A549 (cell line): ENCODE results near the gene GAL3ST1. TPM values are rescaled to one million over a fixed set of nuclear protein-coding genes. Genes with fewer than 3 reads are reported as not detected.

Source experiments
- ATAC-seq, 2 experiments: fragments of 200-7000 bp in 1 of 2; fragments of >200 bp in 1 of 2; cut with Nextera tagmentation in 1 of 2; cut with Tn5 transposase in 1 of 2; 3 replicates each; pipeline versions ENCODE4 v1.8.0 to v1.9.1; 2018 to 2020; ENCODE audit warnings: mild to moderate bottlenecking in 1 of 2, moderate library complexity in 1 of 2
- CTCF ChIA-PET: fragments of 300-600 bp; sonication (Branson Sonifier 250); formaldehyde crosslinking; extraction: SDS; loops from one replicate; lab custom pipeline; 2021; ENCODE audit warnings: antibody characterized with exemption, inconsistent platforms; lab: Yijun Ruan, JAX
- POLR2A ChIA-PET: fragments of 350-600 bp; formaldehyde crosslinking; extraction: SDS; loops from one replicate; lab custom pipeline; 2021; ENCODE audit warnings: antibody characterized with exemption, inconsistent platforms; lab: Yijun Ruan, JAX
- DNase-seq, 2 experiments: peaks; one replicate each; pipeline versions ENCODE4 v3.0.0 to v3.0.0-alpha.2; 2011 to 2016; ENCODE audit warnings: low read depth in 1 of 2, low spot score in 1 of 2
- FAIRE-seq: peaks from 2 replicates; lab custom pipeline; 2011; peaks lifted over from hg19 to GRCh38; lab: Jason Lieb, UNC
- H3K27ac ChIP-seq, 2 experiments: fragments of >200 bp; sonication (Bioruptor Twin); formaldehyde crosslinking; 3 replicates each; pipeline ENCODE4 v1.5.1; 2016 to 2017
- H3K4me1 ChIP-seq: fragments of >200 bp; sonication (Bioruptor Twin); formaldehyde crosslinking; 3 replicates; pipeline ENCODE4 v1.6.1; 2016
- H3K4me2 ChIP-seq: fragments of >200 bp; sonication (Bioruptor Twin); formaldehyde crosslinking; 3 replicates; pipeline ENCODE4 v1.6.1; 2016
- H3K4me3 ChIP-seq: fragments of >200 bp; sonication (Bioruptor Twin); formaldehyde crosslinking; 3 replicates; pipeline ENCODE4 v1.5.1; 2016
- H3K9me3 ChIP-seq: fragments of >200 bp; sonication (Bioruptor Twin); formaldehyde crosslinking; 3 replicates; pipeline ENCODE4 v1.6.1; 2016
- BHLHE40 ChIP-seq: IDR thresholded peaks from 2 replicates; pipeline ENCODE4 v1.6.1; 2012; ENCODE audit warnings: low read depth, low read length, inconsistent platforms
- CEBPB ChIP-seq, 2 experiments: fragments of >200 bp in 1 of 2; sonication (Bioruptor Twin) in 1 of 2; formaldehyde crosslinking in 1 of 2; IDR thresholded peaks; 2 replicates each; pipeline ENCODE4 v1.6.1; 2012 to 2016
- CTCF ChIP-seq: fragments of >200 bp; sonication (Bioruptor Twin); formaldehyde crosslinking; IDR thresholded peaks from 3 replicates; pipeline ENCODE4 v1.5.1; 2016
- EHMT2 ChIP-seq: fragments of 200-600 bp; sonication (generic); IDR thresholded peaks from 2 replicates; pipeline ENCODE4 v1.6.1; 2016; ENCODE audit warnings: antibody characterized with exemption, low read depth, mild to moderate bottlenecking, moderate library complexity
- ESRRA ChIP-seq: fragments of 150-350 bp; IDR thresholded peaks from 2 replicates; pipeline ENCODE4 v1.6.1; 2014; ENCODE audit warnings: mild to moderate bottlenecking, low read length, borderline replicate concordance
- HDAC2 ChIP-seq: fragments of 200-600 bp; sonication (generic); IDR thresholded peaks from 2 replicates; pipeline ENCODE4 v1.6.1; 2016
- HEYL ChIP-seq: fragments of 250-450 bp; sonication (Bioruptor Pico); IDR thresholded peaks from 2 replicates; pipeline ENCODE4 v1.8.0; 2021; ENCODE audit warnings: mild to moderate bottlenecking, moderate library complexity
- HOXB5 ChIP-seq: fragments of 250-450 bp; sonication (Bioruptor Pico); IDR thresholded peaks from 2 replicates; pipeline ENCODE4 v1.5.0; 2020; ENCODE audit warnings: mild to moderate bottlenecking, moderate library complexity
- JUN ChIP-seq, 2 experiments: fragments of >200 bp; sonication (Bioruptor Twin); formaldehyde crosslinking; IDR thresholded peaks; 2 replicates in 1 of 2; 3 replicates in 1 of 2; pipeline ENCODE4 v1.6.1; 2016 to 2017
- KDM5A ChIP-seq: fragments of 200-600 bp; sonication (generic); IDR thresholded peaks from 2 replicates; pipeline ENCODE4 v1.6.1; 2016; ENCODE audit warnings: antibody characterized with exemption, mild to moderate bottlenecking
- MAZ ChIP-seq: fragments of 150-350 bp; IDR thresholded peaks from 2 replicates; pipeline ENCODE4 v1.6.1; 2014; ENCODE audit warnings: antibody characterized with exemption, low read depth, low read length, borderline replicate concordance
- NR3C1 ChIP-seq: fragments of >200 bp; sonication (Bioruptor Twin); formaldehyde crosslinking; IDR thresholded peaks from 3 replicates; pipeline ENCODE4 v1.6.1; 2017
- POLR2A ChIP-seq: IDR thresholded peaks from 2 replicates; pipeline ENCODE4 v1.6.1; 2012; ENCODE audit warnings: mild to moderate bottlenecking, low read length
- RAD21 ChIP-seq, 2 experiments: fragments of >200 bp in 1 of 2; sonication (Bioruptor Twin) in 1 of 2; formaldehyde crosslinking in 1 of 2; IDR thresholded peaks in 1 of 2; conservative IDR thresholded peaks in 1 of 2; 2 replicates in 1 of 2; 3 replicates in 1 of 2; pipeline ENCODE4 v1.6.1; 2012 to 2018; ENCODE audit warnings: inconsistent platforms in 1 of 2
- REST ChIP-seq: fragments of 200-600 bp; sonication (generic); IDR thresholded peaks from 2 replicates; pipeline ENCODE4 v1.6.1; 2016; ENCODE audit warnings: antibody characterized with exemption, mild to moderate bottlenecking, moderate library complexity
- SMC3 ChIP-seq: fragments of >200 bp; sonication (Bioruptor Twin); formaldehyde crosslinking; IDR thresholded peaks from 3 replicates; pipeline ENCODE4 v1.6.1; 2018; ENCODE audit warnings: inconsistent platforms
- SREBF2 ChIP-seq: fragments of 450-650 bp; IDR thresholded peaks from 2 replicates; pipeline ENCODE4 v1.6.1; 2014; ENCODE audit warnings: mild to moderate bottlenecking, moderate library complexity
- TFCP2L1 ChIP-seq: fragments of 250-450 bp; sonication (Bioruptor Pico); IDR thresholded peaks from 2 replicates; pipeline ENCODE4 v1.5.0; 2021; ENCODE audit warnings: mild to moderate bottlenecking
- TP53 ChIP-seq: fragments of 250-450 bp; sonication (Bioruptor Pico); IDR thresholded peaks from 2 replicates; pipeline ENCODE4 v1.5.0; 2021; ENCODE audit warnings: mild to moderate bottlenecking, moderate library complexity
- USF2 ChIP-seq: fragments of 450-650 bp; IDR thresholded peaks from 2 replicates; pipeline ENCODE4 v1.6.1; 2014; ENCODE audit warnings: antibody characterized with exemption
- ZFP36 ChIP-seq: fragments of 450-650 bp; IDR thresholded peaks from 2 replicates; pipeline ENCODE4 v1.6.1; 2014; ENCODE audit warnings: borderline replicate concordance; ENCODE audit not compliant: partially characterized antibody
- ZNF302 ChIP-seq: fragments of 250-450 bp; sonication (Bioruptor Pico); IDR thresholded peaks from 2 replicates; pipeline ENCODE4 v1.9.0; 2021; ENCODE audit warnings: inconsistent platforms, mild to moderate bottlenecking, moderate library complexity
- ZSCAN20 ChIP-seq: fragments of 250-450 bp; sonication (Bioruptor Pico); IDR thresholded peaks from 2 replicates; pipeline ENCODE4 v1.8.0; 2022; ENCODE audit warnings: mild to moderate bottlenecking, moderate library complexity
- WGBS: methylation state at CpG from one replicate; pipeline ENCODE4 v1.1.6; 2017; ENCODE audit errors: missing lambda C conversion rate; 5-methylcytosine and 5-hydroxymethylcytosine counted together
- polyA plus RNA-seq, 4 experiments: library from polyadenylated mRNA; depleted of rRNA in 3 of 4; stranded (reverse); fragments of >200 nt; fragmentation: RNase III in 1 of 4; extraction: RNeasy Plus Mini Kit Qiagen cat#74134 plus additional on column Dnase treatment in 1 of 4; gene quantifications; 2 replicates in 3 of 4; 3 replicates in 1 of 4; pipeline ENCODE4 v1.2.3, GENCODE V29; 2011 to 2017

Gene GAL3ST1
- polyA plus RNA-seq, 2 of the 4 experiments (the other 2 are of a cell fraction), result 8.7 to 14.0 TPM

GRCh38 chr22:30575859-30576258 is 1.4 kb upstream of the GAL3ST1 start:
- no peak for FAIRE-seq
- Histone ChIP-seq H3K27ac (no peak overlapping the region; a peak in 1 of 6 replicates), H3K4me2 (no peak overlapping the region), H3K4me1 (peaks cover 37% of the 10 kb centered on the region)
- no peak for DNase-seq
- no peak for ATAC-seq
- ChIA-PET POLR2A (no interaction called here), CTCF (interaction anchor here (0.6 kb wide), 1 partner anchor 15 kb away, joined by 4 read pairs; no protein-coding TSS in a partner anchor)
- TF ChIP-seq TFCP2L1 (no peak), KDM5A (no peak), REST (no peak), EHMT2 (no peak), ZFP36 (no peak), SMC3 (no peak)
- TF ChIP-seq, all 56 proteins: peak for 0
- H3K9me3 ChIP-seq, result no peaks in the 10 kb centered on the region
- H3K4me3 ChIP-seq, result no peak overlapping the region
- WGBS, result 97% methylated on average over 7 of the region's 15 CpGs

- Histone ChIP-seq H3K4me3 (peak overlapping the region; percentile 56; the same call in 1 of the 3 replicates), H3K4me2 (peak overlapping the region; percentile 99), H3K27ac (peak overlapping the region; percentile 98; a peak in 5 of 6 replicates), H3K4me1 (peaks cover 38% of the 10 kb centered on the region), H3K9me3 (no peaks in the 10 kb centered on the region)
- no peak for FAIRE-seq
- DNase-seq, result no peak
- no peak for TF ChIP-seq ESRRA
- TF ChIP-seq NR3C1, result no peak
- no peak for TF ChIP-seq POLR2A
- TF ChIP-seq MAZ, result no peak
- no peak for TF ChIP-seq JUN (IDR thresholded peaks at IDR 0.05)
- TF ChIP-seq TP53, result no peak
- TF ChIP-seq CEBPB (IDR thresholded peaks at IDR 0.05), result no peak
- TF ChIP-seq SREBF2, result no peak
- TF ChIP-seq USF2, result no peak
- TF ChIP-seq ZNF302 (CRISPR knock-in tag), result no peak
- TF ChIP-seq EHMT2, result no peak
- TF ChIP-seq BHLHE40, result no peak
- TF ChIP-seq HDAC2, result no peak
- no peak for TF ChIP-seq CTCF
- TF ChIP-seq REST, result no peak
- no peak for TF ChIP-seq RAD21 (conservative IDR thresholded peaks at IDR 0.05 in 1 of 2, IDR thresholded peaks at IDR 0.05 in 1 of 2)
- TF ChIP-seq HOXB5 (CRISPR knock-in tag), result no peak
- TF ChIP-seq HEYL (CRISPR knock-in tag), result no peak
- TF ChIP-seq ZSCAN20 (CRISPR knock-in tag), result no peak
- ATAC-seq, result peak in 1 of 2 experiments; percentile 2; a peak in 2 of 6 replicates
- ChIA-PET CTCF (interaction anchor here (0.6 kb wide), 1 partner anchor 16 kb away, joined by 4 read pairs; no protein-coding TSS in a partner anchor), POLR2A (interaction anchor here (0.6 kb wide), 1 partner anchor 54 kb away, joined by 5 read pairs; no protein-coding TSS in a partner anchor)
- 50% methylated on average over 2 of the region's 12 CpGs for WGBS
Observed at GRCh38 chr22:30574997-30575671, 669 bp upstream of the GAL3ST1 start.
